Left lung (tissue), 14 donors: ENCODE data around the gene TMEM30B. TPM values are rescaled to one million over a fixed set of nuclear protein-coding genes. Genes with fewer than 3 reads are reported as not detected.
A peak's percentile ranks its signal among the peaks of the same experiment; 100 is the strongest.

Source experiments
- ATAC-seq: fragments of 200-7000 bp; cut with Tn5 transposase; one replicate; pipeline ENCODE4 v1.9.1; 2020; ENCODE audit warnings: moderate library complexity
- DNase-seq, 4 donors: peaks; one replicate each; pipeline ENCODE4 v3.0.0-alpha.2; 2013 to 2020
- H3K27ac ChIP-seq, 2 donors: fragments of 200-600 bp; sonication (generic) in 1 of 2; one replicate each; pipeline versions ENCODE4 v1.5.0 to v1.8.0; 2020 to 2021
- H3K27me3 ChIP-seq, 2 donors: fragments of 200-600 bp; sonication (generic) in 1 of 2; one replicate each; pipeline versions ENCODE4 v1.5.0 to v1.8.0; 2020 to 2021
- H3K36me3 ChIP-seq, 2 donors: fragments of 200-600 bp; sonication (generic) in 1 of 2; one replicate each; pipeline versions ENCODE4 v1.5.0 to v1.8.0; 2020 to 2021
- H3K4me1 ChIP-seq, 2 donors: fragments of 200-600 bp; one replicate each; pipeline ENCODE4 v1.8.0; 2021
- H3K4me3 ChIP-seq, 2 donors: fragments of 200-600 bp; sonication (generic) in 1 of 2; one replicate each; pipeline versions ENCODE4 v1.5.0 to v1.8.0; 2020 to 2021; ENCODE audit warnings: mild to moderate bottlenecking in 1 of 2
- H3K9me3 ChIP-seq, 2 donors: fragments of 200-600 bp; sonication (generic) in 1 of 2; one replicate each; pipeline versions ENCODE4 v1.5.0 to v1.8.0; 2020 to 2021
- CTCF ChIP-seq, 2 donors: fragments of 200-600 bp; sonication (generic) in 1 of 2; IDR thresholded peaks; one replicate each; pipeline versions ENCODE4 v1.5.0 to v1.8.0; 2021; ENCODE audit warnings: antibody characterized with exemption in 2 of 2
- intact Hi-C, 2 donors: fragments of 100-400 bp; cut with DNase I; formaldehyde crosslinking; loops; one replicate each; pipeline versions ENCODE4 v1.11.2 to v1.14.2; 2022
- long read RNA-seq, 12 donors: library from polyadenylated mRNA in 2 of 12; unstranded in 2 of 12; transcript quantifications; one replicate each; pipeline ENCODE4 v2.0.0 and lab custom pipeline, GENCODE V29; 2019 to 2026
- polyA plus RNA-seq, 6 donors: library from polyadenylated mRNA; unstranded; fragments of 120-200 nt; gene quantifications; one replicate each; pipeline ENCODE4 v1.2.1, GENCODE V29; 2013; ENCODE audit not compliant: insufficient read length in 6 of 6
- total RNA-seq, 2 donors: library from RNA; stranded (reverse); fragmentation: NEBNext Ultra II Directional; extraction: Animal tissue kit (Norgen Biotek cat#: 25700); gene quantifications; one replicate each; pipeline ENCODE4 v1.2.1, GENCODE V29; 2021
- donor health status: DM: no; HTN: yes; CAD: no.
- donor health status: DM: no; HTN: no; CAD: no.

The TMEM30B gene
- total RNA-seq (10 to 100 TPM; 15.7 to 20.9 TPM), polyA plus RNA-seq (10 to 100 TPM; 15.8 to 23.0 (median 20.1) TPM)
- long read RNA-seq, donor 1, full-length matches to known transcripts: 49 of 49 reads
- long read RNA-seq, donor 1, partial matches to known transcripts: 0 of 49 reads
- long read RNA-seq, donor 1, other reads (novel, unspliced or antisense): 0 of 49 reads
- long read RNA-seq, donor 2, full-length matches to known transcripts: 31 of 31 reads
- long read RNA-seq, donor 2, partial matches to known transcripts: 0 of 31 reads
- long read RNA-seq, donor 2, other reads (novel, unspliced or antisense): 0 of 31 reads
- long read RNA-seq, donor 3, full-length matches to known transcripts: 15 of 15 reads
- long read RNA-seq, donor 3, partial matches to known transcripts: 0 of 15 reads
- long read RNA-seq, donor 3, other reads (novel, unspliced or antisense): 0 of 15 reads
- long read RNA-seq, donor 4, full-length matches to known transcripts: 4 of 4 reads
- long read RNA-seq, donor 4, partial matches to known transcripts: 0 of 4 reads
- long read RNA-seq, donor 4, other reads (novel, unspliced or antisense): 0 of 4 reads
- long read RNA-seq, donor 5, full-length matches to known transcripts: 23 of 23 reads
- long read RNA-seq, donor 5, partial matches to known transcripts: 0 of 23 reads
- long read RNA-seq, donor 5, other reads (novel, unspliced or antisense): 0 of 23 reads
- long read RNA-seq, donor 6, full-length matches to known transcripts: 16 of 16 reads
- long read RNA-seq, donor 6, partial matches to known transcripts: 0 of 16 reads
- long read RNA-seq, donor 6, other reads (novel, unspliced or antisense): 0 of 16 reads
- long read RNA-seq, donor 7, full-length matches to known transcripts: 13 of 13 reads
- long read RNA-seq, donor 7, partial matches to known transcripts: 0 of 13 reads
- long read RNA-seq, donor 7, other reads (novel, unspliced or antisense): 0 of 13 reads
- long read RNA-seq, donor 8, full-length matches to known transcripts: 13 of 13 reads
- long read RNA-seq, donor 8, partial matches to known transcripts: 0 of 13 reads
- long read RNA-seq, donor 8, other reads (novel, unspliced or antisense): 0 of 13 reads
- long read RNA-seq, donor 9, full-length matches to known transcripts: 1 of 1 reads
- long read RNA-seq, donor 9, partial matches to known transcripts: 0 of 1 reads
- long read RNA-seq, donor 9, other reads (novel, unspliced or antisense): 0 of 1 reads
- long read RNA-seq, donor 10: 0 reads
- long read RNA-seq, donor 11, full-length matches to known transcripts: 1 of 1 reads
- long read RNA-seq, donor 11, partial matches to known transcripts: 0 of 1 reads
- long read RNA-seq, donor 11, other reads (novel, unspliced or antisense): 0 of 1 reads
- long read RNA-seq, donor 12, full-length matches to known transcripts: 18 of 18 reads
- long read RNA-seq, donor 12, partial matches to known transcripts: 0 of 18 reads
- long read RNA-seq, donor 12, other reads (novel, unspliced or antisense): 0 of 18 reads

GRCh38 chr14:61281186-61281947 is at the start of gene TMEM30B:
TSS of gene TMEM30B (minus strand) at chr14:61281338. CDS start at chr14:61281147, 191 bp downstream.
- intact Hi-C loops: no loop called here
- peak within 1 kb of the TSS; percentile 55 to 67 for H3K4me3 ChIP-seq
- peaks cover 0 to 21% of the 10 kb centered on the region in 2 donors for H3K4me1 ChIP-seq
- no peak for TF ChIP-seq CTCF (IDR thresholded peaks at IDR 0.05)
- H3K27me3 ChIP-seq: peaks cover 2 to 41% of the 10 kb centered on the region in 2 donors
- ATAC-seq (peak; percentile 89), DNase-seq (peak; percentile 30 to 91 (median 87))
- H3K36me3 ChIP-seq: no peaks in the 10 kb centered on the region
- H3K27ac ChIP-seq: peak within 1 kb of the TSS; percentile 88 to 97
- H3K9me3 ChIP-seq: no peaks in the 10 kb centered on the region

- no peak for TF ChIP-seq CTCF (IDR thresholded peaks at IDR 0.05)
Measured at GRCh38 chr14:61330511-61330910, 49.4 kb upstream of the TMEM30B start.

GRCh38 chr14:61329478-61330051 is 48.4 kb upstream of the TMEM30B start:
- no peaks in the 10 kb centered on the region for H3K36me3 ChIP-seq
- H3K4me1 ChIP-seq: peaks cover 0 to 45% of the 10 kb centered on the region in 2 donors
- TF ChIP-seq CTCF (IDR thresholded peaks at IDR 0.05): no peak
- H3K4me3 ChIP-seq: no peak overlapping the region
- no peaks in the 10 kb centered on the region for H3K9me3 ChIP-seq
- H3K27ac ChIP-seq: peak overlapping the region in 1 of 2 donors; percentile 59
- intact Hi-C loops: loop anchor here in 1 of 2 donors (10.0 kb wide), 1 partner anchor 105 kb away; no protein-coding TSS in a partner anchor
- ATAC-seq: peak; percentile 38
- no peak for DNase-seq
- no peaks in the 10 kb centered on the region for H3K27me3 ChIP-seq

More at GRCh38 chr14:61330511-61330910, 49.4 kb upstream of the TMEM30B start:
- no peaks in the 10 kb centered on the region for H3K36me3 ChIP-seq
- intact Hi-C loops: no loop called here
- H3K4me3 ChIP-seq: no peak overlapping the region
- no peaks in the 10 kb centered on the region for H3K27me3 ChIP-seq
- peak overlapping the region in 1 of 2 donors; percentile 59 for H3K27ac ChIP-seq
- DNase-seq (no peak), ATAC-seq (no peak)
- H3K4me1 ChIP-seq: peaks cover 0 to 51% of the 10 kb centered on the region in 2 donors
- H3K9me3 ChIP-seq: no peaks in the 10 kb centered on the region
